H1 (cell line): ENCODE data around the gene OGT. TPM values are rescaled to one million over a fixed set of nuclear protein-coding genes. Genes with fewer than 3 reads are reported as not detected.

Experiments used
- ATF2 ChIP-seq: IDR thresholded peaks from 2 replicates; pipeline ENCODE4 v1.6.1; 2012; ENCODE audit warnings: low read length, inconsistent platforms
- ATF3 ChIP-seq: IDR thresholded peaks from 2 replicates; pipeline ENCODE4 v1.6.1; 2011; ENCODE audit warnings: low read depth, mild to moderate bottlenecking, low read length; ENCODE audit not compliant: insufficient read depth
- CHD2 ChIP-seq: IDR thresholded peaks from 2 replicates; pipeline ENCODE4 v1.6.1; 2012; ENCODE audit warnings: low read length, improper control_type of control experiment
- CHD7 ChIP-seq: fragments of 300-600 bp; sonication (generic); IDR thresholded peaks from 2 replicates; pipeline ENCODE4 v1.7.1; 2012; ENCODE audit warnings: low read length, moderate library complexity, mild to moderate bottlenecking, inconsistent platforms; ENCODE audit not compliant: insufficient replicate concordance
- JUND ChIP-seq: IDR thresholded peaks from 2 replicates; pipeline ENCODE4 v1.6.1; 2011; ENCODE audit warnings: mild to moderate bottlenecking, improper control_type of control experiment, low read length
- KDM4A ChIP-seq: IDR thresholded peaks from one replicate; pipeline ENCODE4 v1.7.1; 2012; ENCODE audit warnings: low read depth, mild to moderate bottlenecking, moderate library complexity, low read length, inconsistent platforms; ENCODE audit not compliant: severe bottlenecking
- SIX5 ChIP-seq: IDR thresholded peaks from 2 replicates; pipeline ENCODE4 v1.6.1; 2011; ENCODE audit warnings: mild to moderate bottlenecking, low read depth, low read length
- SP4 ChIP-seq: IDR thresholded peaks from 2 replicates; pipeline ENCODE4 v1.6.1; 2012; ENCODE audit warnings: low read length, inconsistent platforms
- polyA plus RNA-seq, 7 experiments: library from polyadenylated mRNA; depleted of rRNA in 3 of 7; stranded (reverse) in 5 of 7; unstranded in 2 of 7; fragments of >200 nt in 5 of 7; fragments of 200-250 nt in 2 of 7; gene quantifications; 1 replicate in 5 of 7; 2 replicates in 1 of 7; 4 replicates in 1 of 7; pipeline versions ENCODE4 v1.2.1 to v1.2.3, GENCODE V29; 2011 to 2013; ENCODE audit warnings: missing spikeins in 2 of 7, mixed read lengths in 2 of 7
- total RNA-seq: library from RNA; stranded (reverse); fragmentation: NEBNext Ultra II Directional; extraction: Animal tissue kit (Norgen Biotek cat#: 25700); gene quantifications from 2 replicates; pipeline ENCODE4 v1.2.1, GENCODE V29; 2021
- TF ChIP-seq, protein P1 (sequence below): IDR thresholded peaks from 2 replicates; pipeline ENCODE4 v1.6.1; 2011; ENCODE audit warnings: low read length, improper control_type of control experiment

Gene OGT
- total and polyA plus RNA-seq, 2 of the 8 experiments (the other 6 are each of a cell fraction or from before 2014, with no cell fraction given), result 130 to 169 TPM

DNA sequence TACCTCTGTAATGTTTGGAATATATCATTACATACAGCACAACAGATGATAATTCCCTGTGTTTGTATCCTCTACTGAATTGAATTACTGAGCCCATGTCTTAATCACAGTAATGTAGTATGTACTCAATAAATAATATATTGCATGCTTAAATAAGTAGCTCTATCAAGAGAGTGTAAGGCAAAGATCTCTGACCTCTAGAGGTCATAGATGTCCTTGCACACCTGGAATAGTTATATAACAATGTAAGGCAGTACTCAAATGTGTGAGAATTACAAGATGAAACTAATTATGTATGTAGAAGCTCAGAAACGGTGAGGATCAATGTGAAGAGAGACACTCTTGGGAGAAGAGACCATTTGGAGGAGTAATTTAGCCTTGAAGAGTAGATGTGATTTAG is 31.0 kb downstream of the OGT start (continued):
- TF ChIP-seq CHD7 (no peak), KDM4A (no peak), ATF2 (no peak), JUND (no peak), ATF3 (no peak), CHD2 (no peak), SIX5 (no peak), SP4 (no peak)
- TF ChIP-seq, protein P1, sequence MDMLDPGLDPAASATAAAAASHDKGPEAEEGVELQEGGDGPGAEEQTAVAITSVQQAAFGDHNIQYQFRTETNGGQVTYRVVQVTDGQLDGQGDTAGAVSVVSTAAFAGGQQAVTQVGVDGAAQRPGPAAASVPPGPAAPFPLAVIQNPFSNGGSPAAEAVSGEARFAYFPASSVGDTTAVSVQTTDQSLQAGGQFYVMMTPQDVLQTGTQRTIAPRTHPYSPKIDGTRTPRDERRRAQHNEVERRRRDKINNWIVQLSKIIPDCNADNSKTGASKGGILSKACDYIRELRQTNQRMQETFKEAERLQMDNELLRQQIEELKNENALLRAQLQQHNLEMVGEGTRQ, result no peak
